ENCODE measurements around the gene ANKRD35.
"Not testable (repeated sequence)": the region's sequence is repeated elsewhere in the genome, so short reads cannot be mapped to it uniquely, and the experiment has no call there.

Gene ANKRD35, protein sequence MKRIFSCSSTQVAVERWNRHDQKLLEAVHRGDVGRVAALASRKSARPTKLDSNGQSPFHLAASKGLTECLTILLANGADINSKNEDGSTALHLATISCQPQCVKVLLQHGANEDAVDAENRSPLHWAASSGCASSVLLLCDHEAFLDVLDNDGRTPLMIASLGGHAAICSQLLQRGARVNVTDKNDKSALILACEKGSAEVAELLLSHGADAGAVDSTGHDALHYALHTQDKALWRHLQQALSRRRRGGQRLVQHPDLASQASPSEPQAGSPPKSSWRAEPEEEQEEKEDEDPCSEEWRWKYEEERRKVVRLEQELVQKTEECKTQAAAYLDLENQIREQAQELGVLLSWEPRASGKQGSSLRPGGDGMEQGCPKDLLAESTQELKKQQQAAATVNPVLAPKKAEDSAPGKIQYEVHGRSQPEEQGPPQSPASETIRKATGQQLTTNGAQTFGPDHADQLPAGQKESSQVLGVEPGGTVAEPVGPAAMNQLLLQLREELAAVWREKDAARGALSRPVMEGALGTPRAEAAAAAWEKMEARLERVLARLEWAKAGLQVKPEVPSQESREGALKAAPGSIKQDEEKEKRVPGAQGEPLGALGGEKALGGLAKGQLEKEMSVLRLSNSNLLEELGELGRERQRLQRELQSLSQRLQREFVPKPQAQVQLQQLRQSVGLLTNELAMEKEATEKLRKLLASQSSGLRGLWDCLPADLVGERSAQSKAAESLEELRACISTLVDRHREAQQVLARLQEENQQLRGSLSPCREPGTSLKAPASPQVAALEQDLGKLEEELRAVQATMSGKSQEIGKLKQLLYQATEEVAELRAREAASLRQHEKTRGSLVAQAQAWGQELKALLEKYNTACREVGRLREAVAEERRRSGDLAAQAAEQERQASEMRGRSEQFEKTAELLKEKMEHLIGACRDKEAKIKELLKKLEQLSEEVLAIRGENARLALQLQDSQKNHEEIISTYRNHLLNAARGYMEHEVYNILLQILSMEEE

DNA sequence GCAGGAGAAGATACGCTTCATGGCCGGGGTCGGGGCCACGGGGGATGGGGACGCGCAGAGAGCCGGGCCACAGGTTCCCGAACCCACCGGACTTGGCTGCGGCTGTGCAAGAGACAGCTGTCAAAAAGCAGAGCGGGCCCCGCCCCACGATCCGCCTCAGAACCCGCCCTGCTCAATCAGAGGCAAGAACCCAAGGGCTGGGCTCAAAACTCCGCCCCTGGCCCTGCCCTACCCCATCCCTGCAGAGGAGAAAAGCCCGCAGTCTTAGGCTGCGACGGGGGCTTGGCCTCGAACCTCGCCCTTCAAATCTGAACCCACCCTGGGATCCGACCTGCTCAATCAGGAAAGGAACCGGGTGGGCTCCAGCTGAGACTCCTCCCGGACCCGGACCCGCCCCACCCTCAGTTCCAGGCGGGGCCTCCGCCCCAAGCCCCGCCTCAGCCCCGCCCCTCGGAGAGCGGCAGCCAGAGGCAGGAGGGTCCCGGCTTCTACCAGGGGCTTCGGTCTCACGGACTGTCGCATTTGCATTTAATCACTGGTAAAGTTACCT, at the start of gene ANKRD35:
Gene ANKRD35, minus strand, starts transcription at position 129 of the 550 bp plus-strand sequence. Its CDS starts 108 bp downstream, at position 21.
- Histone ChIP-seq H3K4me1 (ENCODE audit: control insufficient read depth, insufficient read depth, low read length) (peaks cover 3% of the 10 kb centered on the region), H3K27me3 (ENCODE audit: control insufficient read depth in 1 of 2, insufficient read depth in 2 of 2, low read length in 2 of 2) (peaks cover 0 to 4% of the 10 kb centered on the region in 2 donors), H3K9ac (ENCODE audit: low read length in 2 of 2) (no peak within 1 kb of the TSS), H3K27ac (ENCODE audit: low read length) (no peak within 1 kb of the TSS), H3K9me3 (ENCODE audit: control insufficient read depth in 2 of 2, low read length in 2 of 2) (no peaks in the 10 kb centered on the region), H3K36me3 (ENCODE audit: control insufficient read depth in 2 of 2, insufficient read depth in 2 of 2, low read length in 2 of 2) (no peaks in the 10 kb centered on the region), H3K4me3 (ENCODE audit: low read length in 2 of 2) (peak within 1 kb of the TSS; percentile 80 to 83)

GRCh38 chr1:145932522-145933009, 46.9 kb upstream of the ANKRD35 start:
- H3K27ac ChIP-seq (ENCODE audit: low read length); H3K27me3 ChIP-seq (ENCODE audit: control insufficient read depth in 1 of 2, insufficient read depth in 2 of 2, low read length in 2 of 2); H3K9ac ChIP-seq (ENCODE audit: low read length in 2 of 2); H3K9me3 ChIP-seq (ENCODE audit: control insufficient read depth in 2 of 2, low read length in 2 of 2); H3K4me1 ChIP-seq (ENCODE audit: control insufficient read depth, insufficient read depth, low read length); H3K4me3 ChIP-seq (ENCODE audit: low read length in 2 of 2): not testable (repeated sequence)
- peaks cover 18 to 25% of the 10 kb centered on the region in 2 donors for H3K36me3 ChIP-seq (ENCODE audit: control insufficient read depth in 2 of 2, insufficient read depth in 2 of 2, low read length in 2 of 2)

- Histone ChIP-seq H3K36me3 (ENCODE audit: control insufficient read depth in 2 of 2, insufficient read depth in 2 of 2, low read length in 2 of 2) (peaks cover 2 to 7% of the 10 kb centered on the region in 2 donors), H3K27ac (ENCODE audit: low read length) (peak overlapping the region; percentile 96), H3K9ac (ENCODE audit: low read length in 2 of 2) (peak overlapping the region; percentile 97 to 98), H3K4me1 (ENCODE audit: control insufficient read depth, insufficient read depth, low read length) (peaks cover 17% of the 10 kb centered on the region), H3K27me3 (ENCODE audit: control insufficient read depth in 1 of 2, insufficient read depth in 2 of 2, low read length in 2 of 2) (no peaks in the 10 kb centered on the region), H3K9me3 (ENCODE audit: control insufficient read depth in 2 of 2, low read length in 2 of 2) (no peaks in the 10 kb centered on the region), H3K4me3 (ENCODE audit: low read length in 2 of 2) (peak overlapping the region; percentile 89 to 90)
Observed at GRCh38 chr1:145927916-145928643, 42.4 kb upstream of the ANKRD35 start.

- Histone ChIP-seq H3K36me3 (ENCODE audit: control insufficient read depth in 2 of 2, insufficient read depth in 2 of 2, low read length in 2 of 2) (peaks cover 2 to 7% of the 10 kb centered on the region in 2 donors), H3K27ac (ENCODE audit: low read length) (peak within 1 kb of the TSS; percentile 96), H3K4me3 (ENCODE audit: low read length in 2 of 2) (peak within 1 kb of the TSS; percentile 89 to 90)
Observed at GRCh38 chr1:145927063-145927886, 41.6 kb upstream of the ANKRD35 start, which contains the start of gene RBM8A. TSS of gene RBM8A (minus strand) at chr1:145927484. CDS start at chr1:145927426, 58 bp downstream.

GRCh38 chr1:145926686-145927062, 41.0 kb upstream of the ANKRD35 start:
- Histone ChIP-seq H3K9ac (ENCODE audit: low read length in 2 of 2) (peak overlapping the region; percentile 97 to 98), H3K27ac (ENCODE audit: low read length) (peak overlapping the region; percentile 96)

More at GRCh38 chr1:145927063-145927886, 41.6 kb upstream of the ANKRD35 start, which contains the start of gene RBM8A:
- peaks cover 17% of the 10 kb centered on the region for H3K4me1 ChIP-seq (ENCODE audit: control insufficient read depth, insufficient read depth, low read length)
- no peaks in the 10 kb centered on the region for H3K27me3 ChIP-seq (ENCODE audit: control insufficient read depth in 1 of 2, insufficient read depth in 2 of 2, low read length in 2 of 2)
- no peaks in the 10 kb centered on the region for H3K9me3 ChIP-seq (ENCODE audit: control insufficient read depth in 2 of 2, low read length in 2 of 2)
- H3K9ac ChIP-seq (ENCODE audit: low read length in 2 of 2) = peak within 1 kb of the TSS; percentile 97 to 98

GRCh38 chr1:145922266-145922665, 36.6 kb upstream of the ANKRD35 start:
- H3K9ac ChIP-seq (ENCODE audit: low read length in 2 of 2) = no peak overlapping the region
- peaks cover 2 to 10% of the 10 kb centered on the region in 2 donors for H3K36me3 ChIP-seq (ENCODE audit: control insufficient read depth in 2 of 2, insufficient read depth in 2 of 2, low read length in 2 of 2)
- peaks cover 35% of the 10 kb centered on the region for H3K4me1 ChIP-seq (ENCODE audit: control insufficient read depth, insufficient read depth, low read length)
- H3K4me3 ChIP-seq (ENCODE audit: low read length in 2 of 2) = no peak overlapping the region
- H3K27me3 ChIP-seq (ENCODE audit: control insufficient read depth in 1 of 2, insufficient read depth in 2 of 2, low read length in 2 of 2) = no peaks in the 10 kb centered on the region
- H3K9me3 ChIP-seq (ENCODE audit: control insufficient read depth in 2 of 2, low read length in 2 of 2) = no peaks in the 10 kb centered on the region
- H3K27ac ChIP-seq (ENCODE audit: low read length) = no peak overlapping the region

More at GRCh38 chr1:145926686-145927062, 41.0 kb upstream of the ANKRD35 start:
- Histone ChIP-seq H3K9me3 (ENCODE audit: control insufficient read depth in 2 of 2, low read length in 2 of 2) (no peaks in the 10 kb centered on the region), H3K4me3 (ENCODE audit: low read length in 2 of 2) (peak overlapping the region; percentile 89 to 90), H3K36me3 (ENCODE audit: control insufficient read depth in 2 of 2, insufficient read depth in 2 of 2, low read length in 2 of 2) (peaks cover 2 to 7% of the 10 kb centered on the region in 2 donors), H3K27me3 (ENCODE audit: control insufficient read depth in 1 of 2, insufficient read depth in 2 of 2, low read length in 2 of 2) (no peaks in the 10 kb centered on the region), H3K4me1 (ENCODE audit: control insufficient read depth, insufficient read depth, low read length) (peaks cover 17% of the 10 kb centered on the region)

- not testable (repeated sequence) for H3K4me3 ChIP-seq (ENCODE audit: low read length in 2 of 2); H3K27ac ChIP-seq (ENCODE audit: low read length); H3K27me3 ChIP-seq (ENCODE audit: control insufficient read depth in 1 of 2, insufficient read depth in 2 of 2, low read length in 2 of 2); H3K9ac ChIP-seq (ENCODE audit: low read length in 2 of 2); H3K9me3 ChIP-seq (ENCODE audit: control insufficient read depth in 2 of 2, low read length in 2 of 2)
- Histone ChIP-seq H3K36me3 (ENCODE audit: control insufficient read depth in 2 of 2, insufficient read depth in 2 of 2, low read length in 2 of 2) (peaks cover 6 to 12% of the 10 kb centered on the region in 2 donors), H3K4me1 (ENCODE audit: control insufficient read depth, insufficient read depth, low read length) (peaks cover 28% of the 10 kb centered on the region)
Observed at GRCh38 chr1:145920297-145920696, 34.6 kb upstream of the ANKRD35 start.

DNA sequence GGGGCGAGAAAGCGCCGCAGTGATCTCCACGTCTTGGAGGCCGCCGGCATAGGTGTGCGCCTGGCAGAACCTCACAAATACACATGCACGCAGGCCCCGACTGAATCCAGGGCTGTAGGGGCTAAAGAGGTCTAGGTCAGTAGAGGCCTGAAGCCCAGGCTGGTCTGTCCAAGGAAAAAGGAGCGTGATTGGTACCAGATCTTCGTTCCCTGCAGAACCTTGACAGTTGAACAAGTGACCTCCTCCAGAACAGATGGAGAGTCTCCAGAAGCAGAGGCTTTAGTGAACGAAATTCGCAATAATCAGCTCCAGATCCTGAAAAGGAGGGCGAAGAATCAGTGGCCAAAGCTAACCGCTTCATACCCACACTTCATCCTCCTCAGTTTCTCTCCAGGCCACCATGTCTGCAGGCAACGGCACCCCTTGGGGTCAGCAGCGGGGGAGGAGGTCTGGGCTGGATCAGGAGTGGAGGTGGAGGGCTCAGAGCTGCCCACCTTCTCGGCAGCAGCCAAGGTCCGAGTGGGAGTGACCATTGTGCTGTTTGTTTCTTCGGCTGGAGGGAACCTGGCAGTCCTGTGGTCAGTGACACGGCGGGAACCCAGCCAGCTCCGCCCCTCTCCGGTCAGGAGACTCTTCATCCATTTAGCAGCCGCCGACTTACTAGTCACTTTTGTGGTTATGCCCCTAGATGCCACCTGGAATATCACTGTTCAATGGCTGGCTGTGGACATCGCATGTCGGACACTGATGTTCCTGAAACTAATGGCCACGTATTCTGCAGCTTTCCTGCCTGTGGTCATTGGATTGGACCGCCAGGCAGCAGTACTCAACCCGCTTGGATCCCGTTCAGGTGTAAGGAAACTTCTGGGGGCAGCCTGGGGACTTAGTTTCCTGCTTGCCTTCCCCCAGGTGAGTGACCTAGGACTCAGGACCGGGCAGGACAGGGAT, 33.6 kb upstream of the ANKRD35 start:
- Histone ChIP-seq H3K9ac (ENCODE audit: low read length in 2 of 2) (peak overlapping the region; percentile 90 to 97), H3K4me3 (ENCODE audit: low read length in 2 of 2) (peak overlapping the region; percentile 98 to 99), H3K36me3 (ENCODE audit: control insufficient read depth in 2 of 2, insufficient read depth in 2 of 2, low read length in 2 of 2) (peaks cover 9 to 12% of the 10 kb centered on the region in 2 donors), H3K27me3 (ENCODE audit: control insufficient read depth in 1 of 2, insufficient read depth in 2 of 2, low read length in 2 of 2) (no peaks in the 10 kb centered on the region), H3K9me3 (ENCODE audit: control insufficient read depth in 2 of 2, low read length in 2 of 2) (no peaks in the 10 kb centered on the region), H3K4me1 (ENCODE audit: control insufficient read depth, insufficient read depth, low read length) (peaks cover 28% of the 10 kb centered on the region), H3K27ac (ENCODE audit: low read length) (peak overlapping the region; percentile 84)
